Kidney capillary endothelial cell (primary cell): Measurements from ENCODE around the gene ANKRD11.

Experiments used
- DNase-seq: peaks from one replicate; pipeline ENCODE4 v3.0.0-alpha.2; 2018; ENCODE audit warnings: low spot score

The ANKRD11 gene

GRCh38 chr16:89506791-89507191 is 16.4 kb upstream of the ANKRD11 start:
- DNase-seq: no peak

DNA sequence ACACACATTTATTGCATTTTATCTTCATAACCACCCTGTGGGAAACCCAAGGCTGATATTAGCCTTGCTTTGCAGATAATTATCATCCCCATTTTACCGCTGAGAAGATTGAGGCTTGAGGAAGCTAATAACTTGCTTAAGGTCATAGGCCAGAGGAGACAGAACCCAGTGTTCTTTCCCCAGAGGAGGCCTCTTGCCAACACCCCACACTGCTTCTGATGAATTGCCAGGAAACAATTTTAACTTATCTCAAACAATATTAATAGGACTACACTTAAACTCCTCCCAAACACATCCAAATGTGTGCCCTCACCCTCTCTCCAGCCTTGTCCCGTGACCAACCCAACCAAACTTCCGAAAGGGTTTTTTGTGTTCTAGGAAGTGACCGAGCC is 15.7 kb upstream of the ANKRD11 start:
- DNase-seq: peak; percentile 29

GRCh38 chr16:89505204-89506112 is 15.1 kb upstream of the ANKRD11 start:
- peak; percentile 98 for DNase-seq

DNA sequence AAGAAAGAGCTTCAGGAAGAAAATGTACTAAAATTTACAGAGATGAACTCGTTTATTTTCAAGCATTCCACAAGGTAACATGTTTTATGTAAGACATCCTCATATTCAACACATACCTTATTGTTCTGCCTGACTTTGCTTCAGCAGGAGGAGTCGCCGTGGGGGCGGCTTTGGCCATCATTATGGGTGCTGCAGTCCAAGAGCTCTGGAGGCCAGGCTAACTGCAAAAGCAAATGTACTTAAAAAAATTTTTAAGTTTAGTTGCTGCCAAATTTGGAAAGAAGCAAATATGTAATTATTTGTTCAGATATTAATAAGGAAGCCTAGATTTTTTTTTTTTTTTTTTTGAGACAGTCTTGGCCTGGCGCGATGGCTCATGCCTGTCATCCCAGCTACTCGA is 13.7 kb upstream of the ANKRD11 start:
- no peak for DNase-seq

- no peak for DNase-seq
Observed at GRCh38 chr16:89502081-89502843, 11.9 kb upstream of the ANKRD11 start.

GRCh38 chr16:89499767-89500166 is 9.4 kb upstream of the ANKRD11 start:
- no peak for DNase-seq

- DNase-seq: peak; percentile 41
Observed at GRCh38 chr16:89498839-89499238, 8.5 kb upstream of the ANKRD11 start.

DNA sequence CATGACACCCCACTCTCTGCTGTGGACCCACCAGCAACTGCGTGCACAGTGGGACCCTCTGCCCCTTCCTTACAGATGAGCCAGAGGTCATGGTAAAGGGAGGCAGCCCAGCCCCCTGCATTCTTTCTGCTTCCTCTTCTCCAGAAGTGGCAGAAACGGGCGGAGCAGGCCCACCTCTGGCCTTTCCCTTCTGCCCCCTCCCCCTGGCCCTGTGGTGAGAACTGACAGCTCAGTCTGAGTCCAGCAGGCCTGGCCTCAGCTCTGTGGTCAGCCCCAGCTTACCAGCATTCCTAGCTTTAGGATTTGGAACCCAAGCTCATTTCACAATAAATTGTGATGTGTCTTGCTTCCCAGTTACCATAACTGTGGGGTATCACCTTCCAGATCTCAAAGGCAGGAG is 4.8 kb upstream of the ANKRD11 start:
- DNase-seq: no peak

DNA sequence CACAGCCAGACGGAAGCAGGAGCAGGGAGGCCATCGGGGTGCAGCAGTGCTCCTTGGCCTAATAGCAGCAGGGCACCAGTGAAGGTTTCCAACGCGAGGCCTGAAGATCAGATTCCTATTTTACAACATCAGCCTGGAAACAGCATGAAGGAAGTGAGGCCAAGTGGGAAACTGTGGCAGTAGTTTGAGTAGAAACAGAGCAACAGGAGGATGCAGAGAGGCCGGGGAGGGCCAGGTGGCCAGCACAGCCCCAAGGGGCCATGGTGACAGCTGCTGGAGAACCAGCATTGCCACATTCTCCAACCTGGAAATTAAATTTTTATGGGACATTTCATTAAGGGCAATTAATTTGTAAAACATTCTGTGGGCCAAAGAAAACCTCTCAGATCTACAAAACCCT is 3.4 kb upstream of the ANKRD11 start:
- no peak for DNase-seq

GRCh38 chr16:89491974-89492687 is 1.8 kb upstream of the ANKRD11 start:
- no peak for DNase-seq

GRCh38 chr16:89491238-89491869 is 993 bp upstream of the ANKRD11 start:
- no peak for DNase-seq

DNA sequence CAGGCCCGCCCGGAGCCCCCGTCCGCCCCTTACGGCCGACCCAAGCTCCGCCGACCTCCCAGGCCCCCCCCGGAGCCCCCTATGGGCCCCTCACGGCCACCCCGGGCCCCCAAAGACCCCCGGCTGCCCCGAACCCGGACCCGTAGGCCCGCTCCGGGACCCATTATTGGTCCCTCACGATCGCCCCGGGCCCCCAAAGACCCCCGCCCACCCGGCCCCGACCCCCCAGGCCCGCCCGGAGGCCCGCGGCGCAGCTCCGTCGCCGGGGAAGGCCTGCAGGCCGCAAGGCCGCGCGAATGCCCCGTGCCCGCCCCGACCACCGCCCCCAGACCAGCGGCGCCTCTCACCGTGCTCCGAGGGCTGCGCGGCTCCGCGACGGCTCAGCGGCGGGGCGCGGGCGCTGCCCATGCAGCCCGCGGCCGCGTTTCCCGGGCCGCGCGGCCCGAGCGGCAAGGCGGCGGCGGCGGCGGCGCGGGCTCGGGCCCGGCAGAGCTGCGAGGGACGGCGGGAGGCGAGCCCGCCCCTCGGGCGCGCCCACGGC is 393 bp downstream of the ANKRD11 start:
- no peak for DNase-seq

DNA sequence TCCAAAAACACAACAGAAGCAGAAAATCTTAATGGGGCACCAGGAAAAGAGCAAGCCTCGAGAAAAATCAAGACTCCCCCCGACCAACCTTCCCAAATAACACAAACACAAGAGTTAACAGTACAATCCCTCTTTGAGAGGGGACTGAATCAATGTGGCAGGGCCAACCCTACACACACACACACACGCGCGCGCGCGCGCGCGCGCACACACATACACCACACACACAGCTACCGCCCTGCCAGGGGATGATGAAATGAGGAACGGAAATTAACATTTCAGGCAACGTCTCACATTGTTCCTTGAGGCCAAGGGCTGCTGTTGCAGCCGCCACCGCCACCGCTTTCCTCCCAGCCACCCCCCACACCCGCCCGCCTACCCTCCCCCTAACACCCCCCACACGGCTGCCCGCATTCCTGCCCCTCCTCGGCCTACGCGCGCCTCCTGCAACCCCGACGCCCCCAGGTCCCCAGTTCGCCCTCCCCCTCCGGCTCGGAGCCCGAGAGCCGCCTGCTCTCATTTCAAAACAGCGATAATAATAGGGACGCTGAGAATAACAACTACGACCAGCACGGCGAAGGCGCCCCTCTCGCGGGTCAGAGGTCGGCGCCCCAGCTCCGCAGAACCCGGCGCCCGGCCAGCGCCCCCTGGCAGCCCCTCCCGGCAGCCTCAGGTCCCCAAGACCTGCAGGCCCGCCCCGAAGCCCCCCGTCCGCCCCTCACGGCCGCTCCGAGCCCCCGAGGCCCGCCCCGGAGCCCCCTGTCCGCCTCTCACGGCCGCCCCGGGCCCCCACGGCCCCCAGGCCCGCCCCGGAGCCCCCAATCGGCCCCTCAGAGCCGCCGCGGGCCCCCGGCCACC is 1.1 kb downstream of the ANKRD11 start:
- DNase-seq: peak; percentile 89

DNA sequence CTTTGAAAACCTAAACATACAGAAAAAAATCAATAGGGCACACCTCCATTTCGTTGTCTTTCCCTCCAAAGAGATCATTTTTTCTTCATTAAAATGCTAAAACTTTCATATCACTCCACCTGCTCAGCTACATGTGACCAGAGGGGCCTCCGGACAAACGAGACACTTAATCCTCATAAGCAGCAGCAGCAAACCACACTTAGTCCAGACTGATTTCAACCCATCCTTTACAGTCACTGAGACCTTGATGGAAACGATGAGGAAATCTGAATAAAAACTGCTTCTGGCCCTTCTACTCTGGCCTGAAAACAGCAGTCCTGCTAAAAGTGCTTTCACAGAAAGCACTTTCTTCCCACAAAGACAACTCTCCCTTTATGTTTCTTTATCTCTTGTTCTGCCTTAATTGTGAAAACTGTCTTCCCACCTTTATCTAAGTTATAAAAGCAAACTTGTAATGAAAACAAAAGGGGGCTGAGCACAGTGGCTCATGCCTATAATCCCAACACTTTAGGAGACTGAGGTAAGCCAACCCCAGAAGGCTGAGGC is 4.6 kb downstream of the ANKRD11 start:
- DNase-seq: no peak

GRCh38 chr16:89484923-89485679 is 5.3 kb downstream of the ANKRD11 start:
- no peak for DNase-seq

DNA sequence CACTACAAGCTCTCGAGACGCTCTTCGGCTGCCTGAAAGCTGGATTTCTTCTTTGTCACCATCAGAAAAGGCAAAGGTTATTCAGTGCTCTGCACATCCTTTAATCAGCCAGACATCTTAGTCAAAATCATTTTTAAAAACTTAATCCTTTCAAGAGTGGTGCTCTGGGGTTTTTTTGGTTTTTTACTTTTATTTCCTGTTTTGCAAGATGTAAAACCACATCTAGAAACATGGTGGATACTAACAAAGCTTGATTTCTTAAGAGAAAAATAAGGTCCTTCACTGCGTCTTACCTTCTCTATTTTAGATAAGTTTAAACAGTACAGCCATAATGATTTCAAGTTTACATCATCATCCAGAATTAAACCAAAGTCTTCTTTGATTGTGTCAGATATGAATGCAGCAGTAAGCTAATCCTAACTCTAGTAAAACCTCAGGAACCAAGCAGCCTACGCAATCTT is 6.3 kb downstream of the ANKRD11 start:
- no peak for DNase-seq

DNA sequence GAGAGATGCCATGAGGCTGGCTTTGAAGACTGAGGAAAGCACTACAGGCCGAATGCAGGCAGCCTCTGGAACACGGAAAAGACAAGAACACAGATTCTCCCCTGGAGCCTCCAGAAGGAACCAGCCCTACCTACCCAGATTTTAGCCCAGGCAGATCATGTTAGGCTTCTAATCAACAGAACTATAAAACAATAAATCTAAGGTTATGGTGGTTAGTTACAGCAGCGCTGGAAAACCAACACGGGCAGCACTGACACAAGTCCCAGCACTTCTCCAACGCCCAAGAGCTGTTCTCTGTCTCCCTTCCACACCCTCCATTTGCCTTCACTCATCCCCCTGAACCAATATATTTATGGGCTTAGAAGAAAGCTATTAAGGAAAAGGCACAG is 7.5 kb downstream of the ANKRD11 start:
- DNase-seq: no peak

DNA sequence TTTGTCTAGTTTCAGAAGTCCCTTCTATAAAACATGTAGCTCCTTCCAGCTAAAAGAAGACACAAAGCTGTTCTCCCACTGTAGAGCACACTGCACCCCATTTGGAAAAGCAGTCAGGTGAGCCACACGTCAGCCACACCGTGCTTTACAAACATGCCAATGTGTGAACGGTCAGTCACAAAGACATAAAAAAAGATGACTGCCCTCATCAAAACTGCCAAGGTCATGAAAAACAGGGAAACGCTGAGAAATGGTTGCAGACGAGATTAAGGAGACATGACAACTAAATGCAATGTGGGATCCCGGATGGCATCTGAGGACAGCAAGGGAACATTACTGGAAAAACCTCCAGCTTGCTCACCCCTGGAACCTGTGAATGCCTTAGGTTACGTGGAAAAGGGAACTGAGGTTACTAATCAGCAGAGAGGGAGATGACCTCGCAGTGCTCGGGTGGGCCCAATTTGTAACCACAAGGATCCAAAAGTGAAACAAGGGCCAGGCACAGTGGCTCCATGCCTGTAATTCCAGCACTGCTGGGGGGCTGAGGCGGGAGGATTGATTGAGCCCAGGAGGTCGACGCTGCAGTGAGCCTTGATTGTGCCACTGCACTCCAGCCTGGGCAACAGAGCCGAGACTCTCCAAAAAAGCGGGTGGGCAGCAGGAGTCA is 8.1 kb downstream of the ANKRD11 start:
- no peak for DNase-seq

DNA sequence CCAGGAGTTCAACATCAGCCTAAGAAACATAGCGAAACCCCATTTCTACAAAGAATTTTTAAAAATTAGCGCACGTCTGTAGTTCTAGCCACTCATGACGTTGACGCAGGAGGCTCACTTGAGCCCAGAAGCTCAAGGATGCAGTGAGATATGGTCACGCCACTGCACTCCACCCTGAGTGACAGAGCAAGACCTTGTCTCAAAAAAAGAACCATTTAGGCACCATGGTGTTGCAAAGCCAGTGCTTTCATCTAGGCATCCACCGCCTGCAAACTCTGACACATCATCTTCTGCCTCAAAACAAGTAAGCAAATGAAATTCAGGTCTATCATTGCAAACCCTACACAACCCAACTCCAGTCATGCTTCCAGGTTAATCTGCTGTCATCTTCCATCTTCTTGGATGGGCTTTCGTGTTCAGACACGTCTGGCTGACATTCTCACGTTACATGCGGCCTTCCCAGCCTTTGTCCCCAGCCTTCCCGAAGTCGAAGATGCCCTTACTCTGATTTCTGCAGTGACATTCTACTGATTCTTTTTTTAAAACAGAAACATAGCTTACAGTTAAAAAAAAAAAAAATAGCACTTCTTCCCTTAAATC is 8.9 kb downstream of the ANKRD11 start:
- DNase-seq: no peak
